Activated CD4-positive, alpha-beta T cell treated with anti-CD3 and anti-CD28 coated beads, Interleukin-2, amount 10 ng/mL, durations not matched to agents 24 days and 14 days (primary cell): ENCODE results near the gene FER1L5. TPM values are rescaled to one million over a fixed set of nuclear protein-coding genes. Genes with fewer than 3 reads are reported as not detected.

ENCODE experiments used
- DNase-seq: peaks from one replicate; pipeline ENCODE4 v3.0.0; 2022
- H3K27ac Mint-ChIP-seq: one replicate; pipeline ENCODE4 v1.8.0; 2022; ENCODE audit warnings: mild to moderate bottlenecking, mixed read lengths
- H3K27me3 Mint-ChIP-seq: one replicate; pipeline ENCODE4 v1.8.0; 2022; ENCODE audit warnings: mixed read lengths
- H3K36me3 Mint-ChIP-seq: one replicate; pipeline ENCODE4 v1.8.0; 2022; ENCODE audit warnings: low read depth, mild to moderate bottlenecking, mixed read lengths
- H3K4me1 Mint-ChIP-seq: one replicate; pipeline ENCODE4 v1.8.0; 2021; ENCODE audit warnings: mixed read lengths
- H3K4me3 Mint-ChIP-seq: one replicate; pipeline ENCODE4 v1.8.0; 2022; ENCODE audit warnings: mild to moderate bottlenecking, moderate library complexity, mixed read lengths
- H3K9me3 Mint-ChIP-seq: one replicate; pipeline ENCODE4 v1.8.0; 2021; ENCODE audit warnings: mixed read lengths
- intact Hi-C: fragments of 100-400 bp; cut with micrococcal nuclease; formaldehyde crosslinking; loops from one replicate; pipeline ENCODE4 v1.15.1; 2023
- total RNA-seq: library from RNA; stranded (reverse); gene quantifications from 2 replicates; pipeline ENCODE4 v1.2.3, GENCODE V29; 2022

The FER1L5 gene
- not detected in 2 replicates for total RNA-seq

DNA sequence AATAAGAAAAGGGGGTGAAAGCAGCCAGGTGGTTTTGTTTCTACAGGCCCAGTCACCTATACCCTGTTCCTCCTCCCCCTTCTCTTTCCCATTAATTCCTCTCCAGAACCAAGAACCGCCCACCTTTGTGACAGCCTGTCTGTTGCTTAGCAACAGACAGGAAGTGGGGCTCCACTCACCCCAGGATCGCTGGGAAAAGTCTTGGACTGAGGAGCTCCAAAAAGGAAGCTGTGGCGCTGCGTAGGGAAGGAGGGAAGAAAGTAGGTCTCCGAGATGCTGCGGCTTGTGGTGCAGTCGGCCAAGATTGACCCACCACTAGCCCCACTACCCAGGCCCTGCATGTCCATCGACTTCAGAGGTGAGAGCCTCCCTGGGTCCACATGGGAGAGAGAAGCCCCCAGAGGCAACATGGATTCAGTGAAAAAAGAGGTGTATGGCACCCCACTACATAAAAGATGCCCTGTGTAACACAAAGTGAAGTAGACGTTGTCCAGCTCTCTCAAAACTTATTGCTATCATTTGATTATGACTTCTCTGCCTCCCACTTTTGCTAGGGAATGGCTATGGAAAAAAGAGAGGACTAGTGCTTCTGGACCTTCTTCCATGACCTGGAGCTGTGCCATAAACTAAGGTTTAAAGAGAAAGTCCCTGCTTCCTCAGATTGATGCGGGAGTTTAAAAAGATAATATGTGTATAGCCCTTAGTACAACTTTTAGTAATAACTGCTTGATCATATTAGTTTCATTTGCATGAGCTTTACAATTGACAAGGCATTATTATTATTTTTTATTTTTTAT, at the start of gene FER1L5:
Gene FER1L5, plus strand, starts transcription at position 201 of the 797 bp plus-strand sequence. Its CDS starts 73 bp downstream, at position 274.
- no peak for DNase-seq
- H3K27me3 Mint-ChIP-seq, result peaks cover 3% of the 10 kb centered on the region
- no peaks in the 10 kb centered on the region for H3K9me3 Mint-ChIP-seq
- no peaks in the 10 kb centered on the region for H3K36me3 Mint-ChIP-seq
- H3K27ac Mint-ChIP-seq, result no peak within 1 kb of the TSS
- intact Hi-C loops, result no loop called here
- H3K4me3 Mint-ChIP-seq, result no peak within 1 kb of the TSS
- H3K4me1 Mint-ChIP-seq, result peaks cover 3% of the 10 kb centered on the region

DNA sequence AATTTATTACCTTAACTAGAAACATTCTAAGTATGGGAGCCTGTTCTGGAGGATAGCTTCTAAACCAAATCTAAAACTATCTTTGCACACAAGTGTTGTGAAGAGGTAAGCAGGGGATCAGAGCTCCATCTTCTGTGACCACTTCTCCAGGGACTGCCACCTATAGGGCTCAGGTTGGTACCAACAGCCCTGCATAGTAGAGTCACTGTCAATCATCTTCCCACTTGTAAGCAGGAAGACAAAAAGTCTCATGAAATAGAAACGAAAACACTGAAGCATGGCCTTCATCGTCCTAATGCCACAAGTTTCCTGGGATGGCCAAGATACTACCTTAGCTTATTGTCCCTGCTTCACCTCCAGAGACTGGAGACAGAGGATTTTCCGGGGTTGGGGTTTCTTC, 48.3 kb upstream of the FER1L5 start:
- Mint-ChIP-seq H3K4me1 (peaks cover 45% of the 10 kb centered on the region), H3K36me3 (peaks cover 71% of the 10 kb centered on the region), H3K27me3 (no peaks in the 10 kb centered on the region), H3K9me3 (peaks cover 6% of the 10 kb centered on the region), H3K27ac (peak overlapping the region; percentile 88), H3K4me3 (peak overlapping the region; percentile 55)
- no peak for DNase-seq
- intact Hi-C loops, result no loop called here

DNA sequence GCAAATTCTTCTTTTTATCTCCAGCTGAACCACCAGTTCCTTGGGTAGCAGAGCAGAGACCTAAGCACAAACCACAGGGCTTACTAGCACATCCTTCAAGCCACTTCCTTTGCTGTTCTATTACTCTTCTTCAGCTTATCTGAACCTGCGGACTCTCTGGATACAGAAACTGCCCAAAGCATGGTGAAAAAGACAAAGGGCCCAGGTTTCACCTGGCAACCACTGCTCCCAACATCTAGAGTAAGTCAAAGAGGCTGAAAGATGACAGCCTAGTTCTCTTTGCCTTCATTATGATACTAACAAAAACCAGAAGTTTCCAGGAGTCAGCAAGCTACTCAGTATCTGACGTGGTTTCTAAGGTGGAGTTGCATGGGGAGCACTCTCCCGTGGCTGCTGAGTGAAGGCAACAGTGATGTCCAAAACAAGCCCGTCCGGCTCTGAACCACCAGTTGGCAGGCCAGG, 47.8 kb upstream of the FER1L5 start:
- intact Hi-C loops, result no loop called here
- peak; percentile 82 for DNase-seq
- Mint-ChIP-seq H3K9me3 (peaks cover 6% of the 10 kb centered on the region), H3K4me1 (peaks cover 45% of the 10 kb centered on the region), H3K27me3 (no peaks in the 10 kb centered on the region), H3K36me3 (peaks cover 71% of the 10 kb centered on the region), H3K4me3 (peak overlapping the region; percentile 55), H3K27ac (peak overlapping the region; percentile 88)

DNA sequence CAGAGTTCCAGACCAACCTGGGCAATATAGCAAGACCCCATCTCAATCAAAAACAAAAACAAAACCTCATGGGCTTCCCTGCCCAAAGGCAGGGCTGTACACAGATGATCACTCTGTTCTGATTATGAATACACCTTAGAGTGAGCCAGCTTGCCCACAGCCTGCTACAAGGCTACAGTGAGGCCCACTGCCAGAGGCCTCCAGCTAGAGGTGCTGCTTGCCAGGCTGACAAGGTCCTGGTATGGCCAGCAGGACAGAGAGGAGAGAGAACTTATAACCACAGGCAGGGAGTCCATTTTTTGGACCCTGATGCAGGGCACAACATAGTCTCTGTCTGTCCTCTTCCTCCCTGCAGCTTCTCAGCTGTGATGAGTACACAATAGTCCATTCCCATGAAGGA, 46.0 kb upstream of the FER1L5 start:
- Mint-ChIP-seq H3K4me1 (peaks cover 52% of the 10 kb centered on the region), H3K36me3 (peaks cover 79% of the 10 kb centered on the region), H3K27ac (no peak overlapping the region), H3K27me3 (no peaks in the 10 kb centered on the region), H3K9me3 (peaks cover 6% of the 10 kb centered on the region), H3K4me3 (no peak overlapping the region)
- DNase-seq, result no peak
- intact Hi-C loops, result no loop called here

DNA sequence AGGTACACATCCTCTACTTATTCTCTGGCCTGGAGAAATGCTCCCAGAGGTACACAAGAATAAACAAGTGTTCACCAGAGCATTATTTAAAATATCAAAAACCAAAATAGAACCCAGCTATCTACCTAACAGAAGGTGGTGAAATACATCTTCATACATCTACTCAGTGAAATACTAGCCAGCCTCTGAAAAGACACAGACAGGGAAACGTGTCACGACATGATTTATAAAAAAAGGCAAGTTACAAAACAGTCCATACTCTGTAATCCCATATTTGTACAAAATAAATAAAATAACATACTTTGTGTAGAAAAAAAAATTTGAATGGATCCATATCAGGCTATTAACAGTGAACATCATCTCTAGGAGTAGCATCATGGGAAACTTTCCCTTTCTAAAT, 42.6 kb upstream of the FER1L5 start:
- Mint-ChIP-seq H3K4me3 (no peak overlapping the region), H3K27ac (no peak overlapping the region), H3K36me3 (peaks cover 72% of the 10 kb centered on the region), H3K4me1 (peaks cover 35% of the 10 kb centered on the region), H3K27me3 (no peaks in the 10 kb centered on the region), H3K9me3 (no peaks in the 10 kb centered on the region)
- DNase-seq, result no peak
- intact Hi-C loops, result loop anchor here (2.0 to 5.0 kb wide), 3 partner anchors 21 to 63 kb away; partner anchors contain the start of genes ARID5A and KANSL3

GRCh38 chr2:96601382-96602292, 40.9 kb upstream of the FER1L5 start:
- peaks cover 80% of the 10 kb centered on the region for H3K36me3 Mint-ChIP-seq

GRCh38 chr2:96602330-96602823, 40.2 kb upstream of the FER1L5 start:
- DNase-seq, result peak; percentile 61
- H3K9me3 Mint-ChIP-seq, result no peaks in the 10 kb centered on the region
- no peaks in the 10 kb centered on the region for H3K27me3 Mint-ChIP-seq
- intact Hi-C loops, result loop anchor here (5.0 kb wide), 2 partner anchors 35 to 65 kb away; partner anchors contain the start of genes ARID5A and KANSL3
- no peak overlapping the region for H3K27ac Mint-ChIP-seq
- H3K36me3 Mint-ChIP-seq, result peaks cover 80% of the 10 kb centered on the region
- H3K4me1 Mint-ChIP-seq, result peaks cover 23% of the 10 kb centered on the region
- H3K4me3 Mint-ChIP-seq, result no peak overlapping the region

More at GRCh38 chr2:96601382-96602292, 40.9 kb upstream of the FER1L5 start:
- no peaks in the 10 kb centered on the region for H3K27me3 Mint-ChIP-seq
- peak; percentile 65 for DNase-seq
- peak overlapping the region; percentile 57 for H3K4me3 Mint-ChIP-seq
- no peaks in the 10 kb centered on the region for H3K9me3 Mint-ChIP-seq
- intact Hi-C loops, result loop anchor here (5.0 kb wide), 2 partner anchors 36 to 64 kb away; partner anchors contain the start of genes ARID5A and KANSL3
- peaks cover 25% of the 10 kb centered on the region for H3K4me1 Mint-ChIP-seq
- H3K27ac Mint-ChIP-seq, result peak overlapping the region; percentile 88

- Mint-ChIP-seq H3K4me1 (peaks cover 21% of the 10 kb centered on the region), H3K4me3 (no peak overlapping the region), H3K27ac (peak overlapping the region; percentile 21), H3K27me3 (no peaks in the 10 kb centered on the region), H3K36me3 (peaks cover 83% of the 10 kb centered on the region), H3K9me3 (no peaks in the 10 kb centered on the region)
- intact Hi-C loops, result loop anchor here (5.0 kb wide), 2 partner anchors 33 to 67 kb away; partner anchors contain the start of genes ARID5A and KANSL3
- no peak for DNase-seq
Measured at GRCh38 chr2:96604104-96604503, 38.5 kb upstream of the FER1L5 start.

GRCh38 chr2:96608469-96609455, 33.8 kb upstream of the FER1L5 start:
- H3K36me3 Mint-ChIP-seq, result peaks cover 85% of the 10 kb centered on the region
- DNase-seq, result no peak
- H3K27ac Mint-ChIP-seq, result peak overlapping the region; percentile 30
- no peaks in the 10 kb centered on the region for H3K27me3 Mint-ChIP-seq
- peaks cover 5% of the 10 kb centered on the region for H3K4me1 Mint-ChIP-seq
- H3K9me3 Mint-ChIP-seq, result no peaks in the 10 kb centered on the region
- intact Hi-C loops, result no loop called here
- H3K4me3 Mint-ChIP-seq, result no peak overlapping the region

GRCh38 chr2:96616128-96616527, 26.4 kb upstream of the FER1L5 start:
- DNase-seq, result no peak
- no peaks in the 10 kb centered on the region for H3K27me3 Mint-ChIP-seq
- no peaks in the 10 kb centered on the region for H3K9me3 Mint-ChIP-seq
- H3K27ac Mint-ChIP-seq, result peak overlapping the region; percentile 87
- peaks cover 52% of the 10 kb centered on the region for H3K36me3 Mint-ChIP-seq
- H3K4me3 Mint-ChIP-seq, result peak overlapping the region; percentile 67
- intact Hi-C loops, result no loop called here
- peaks cover 26% of the 10 kb centered on the region for H3K4me1 Mint-ChIP-seq

- no peak for DNase-seq
- H3K27me3 Mint-ChIP-seq, result no peaks in the 10 kb centered on the region
- intact Hi-C loops, result no loop called here
Measured at GRCh38 chr2:96616535-96616934, 26.0 kb upstream of the FER1L5 start.

DNA sequence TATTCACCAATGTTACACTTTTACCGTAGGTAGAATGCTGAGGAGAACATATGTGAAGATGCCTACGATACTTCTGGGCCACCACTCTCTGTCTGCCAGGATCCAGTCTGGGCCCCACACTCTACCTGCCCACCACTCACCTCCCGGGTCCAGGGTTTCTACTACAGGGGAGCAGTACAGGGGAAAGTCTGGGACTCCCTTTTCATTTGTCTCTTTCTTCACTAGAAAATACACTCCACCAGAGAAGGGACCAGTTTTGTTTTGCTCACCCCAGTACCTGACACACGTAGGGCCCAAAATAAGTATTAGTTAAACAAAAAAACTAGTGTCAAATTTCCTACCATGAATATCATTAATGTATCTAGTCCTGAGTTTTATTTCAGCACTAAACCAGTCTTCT, 25.6 kb upstream of the FER1L5 start:
- peaks cover 26% of the 10 kb centered on the region for H3K4me1 Mint-ChIP-seq
- peak; percentile 56 for DNase-seq
- H3K27ac Mint-ChIP-seq, result peak overlapping the region; percentile 87
- no peaks in the 10 kb centered on the region for H3K9me3 Mint-ChIP-seq
- H3K27me3 Mint-ChIP-seq, result no peaks in the 10 kb centered on the region
- intact Hi-C loops, result no loop called here
- peaks cover 44% of the 10 kb centered on the region for H3K36me3 Mint-ChIP-seq
- H3K4me3 Mint-ChIP-seq, result peak overlapping the region; percentile 67

More at GRCh38 chr2:96616535-96616934, 26.0 kb upstream of the FER1L5 start:
- no peaks in the 10 kb centered on the region for H3K9me3 Mint-ChIP-seq
- peak overlapping the region; percentile 67 for H3K4me3 Mint-ChIP-seq
- peaks cover 48% of the 10 kb centered on the region for H3K36me3 Mint-ChIP-seq
- H3K4me1 Mint-ChIP-seq, result peaks cover 26% of the 10 kb centered on the region
- peak overlapping the region; percentile 87 for H3K27ac Mint-ChIP-seq
